ENCODE data around the gene GAREM2.

The GAREM2 gene

DNA sequence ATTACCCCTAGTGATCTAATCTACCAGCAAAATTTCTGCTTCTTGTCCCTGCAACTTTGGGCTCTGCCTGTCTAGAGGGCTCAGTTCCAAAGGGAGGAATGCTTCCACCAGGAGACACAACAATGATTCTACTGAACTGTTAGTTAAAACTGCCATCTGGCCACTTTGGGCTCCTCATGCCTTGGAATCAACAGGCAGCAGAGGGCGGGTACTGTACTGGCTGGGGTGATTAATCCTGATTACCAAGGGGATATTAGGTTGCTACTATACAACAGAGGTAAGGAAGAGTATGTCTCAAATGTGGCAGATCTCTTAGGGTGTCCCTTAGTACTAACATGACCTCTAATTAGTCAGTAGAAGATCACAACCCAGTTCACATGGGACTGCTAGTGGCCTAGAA, 50.1 kb downstream of the GAREM2 start:
- H3K4me3 ChIP-seq (ENCODE audit: low read depth, low read length): no peak overlapping the region
- H3K36me3 ChIP-seq: peaks cover 84% of the 10 kb centered on the region
- H3K4me1 ChIP-seq: no peaks in the 10 kb centered on the region
- TF ChIP-seq, protein P1, sequence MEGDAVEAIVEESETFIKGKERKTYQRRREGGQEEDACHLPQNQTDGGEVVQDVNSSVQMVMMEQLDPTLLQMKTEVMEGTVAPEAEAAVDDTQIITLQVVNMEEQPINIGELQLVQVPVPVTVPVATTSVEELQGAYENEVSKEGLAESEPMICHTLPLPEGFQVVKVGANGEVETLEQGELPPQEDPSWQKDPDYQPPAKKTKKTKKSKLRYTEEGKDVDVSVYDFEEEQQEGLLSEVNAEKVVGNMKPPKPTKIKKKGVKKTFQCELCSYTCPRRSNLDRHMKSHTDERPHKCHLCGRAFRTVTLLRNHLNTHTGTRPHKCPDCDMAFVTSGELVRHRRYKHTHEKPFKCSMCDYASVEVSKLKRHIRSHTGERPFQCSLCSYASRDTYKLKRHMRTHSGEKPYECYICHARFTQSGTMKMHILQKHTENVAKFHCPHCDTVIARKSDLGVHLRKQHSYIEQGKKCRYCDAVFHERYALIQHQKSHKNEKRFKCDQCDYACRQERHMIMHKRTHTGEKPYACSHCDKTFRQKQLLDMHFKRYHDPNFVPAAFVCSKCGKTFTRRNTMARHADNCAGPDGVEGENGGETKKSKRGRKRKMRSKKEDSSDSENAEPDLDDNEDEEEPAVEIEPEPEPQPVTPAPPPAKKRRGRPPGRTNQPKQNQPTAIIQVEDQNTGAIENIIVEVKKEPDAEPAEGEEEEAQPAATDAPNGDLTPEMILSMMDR (IDR thresholded peaks at IDR 0.05; ENCODE audit: low read depth, low read length): no peak
- H3K27me3 ChIP-seq: no peaks in the 10 kb centered on the region
- no peak for DNase-seq
- no peaks in the 10 kb centered on the region for H3K9me3 ChIP-seq

DNA sequence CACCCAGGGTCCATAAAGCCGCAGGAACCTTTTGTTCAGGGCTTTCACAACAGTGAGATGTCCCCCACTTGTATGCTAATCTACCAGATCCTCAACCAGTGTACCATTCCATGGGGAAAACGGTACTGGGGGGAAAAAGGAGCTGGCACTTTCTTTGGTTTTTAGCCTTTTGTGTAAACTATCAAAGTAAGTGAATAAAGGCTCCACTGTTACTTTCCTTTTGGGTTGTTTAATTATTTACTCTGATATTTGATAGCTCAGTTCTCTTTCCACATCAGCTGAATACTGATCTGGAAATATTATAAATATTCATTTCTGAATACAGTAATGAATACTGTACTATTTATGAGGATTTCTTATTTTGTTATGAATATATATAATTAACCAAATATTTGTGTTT, 51.2 kb downstream of the GAREM2 start:
- Histone ChIP-seq H3K9me3 (no peaks in the 10 kb centered on the region), H3K4me3 (ENCODE audit: low read depth, low read length) (no peak overlapping the region), H3K36me3 (peaks cover 89% of the 10 kb centered on the region), H3K4me1 (no peaks in the 10 kb centered on the region), H3K27me3 (no peaks in the 10 kb centered on the region)
- DNase-seq: no peak
- TF ChIP-seq, protein P1 (IDR thresholded peaks at IDR 0.05; ENCODE audit: low read depth, low read length): no peak

DNA sequence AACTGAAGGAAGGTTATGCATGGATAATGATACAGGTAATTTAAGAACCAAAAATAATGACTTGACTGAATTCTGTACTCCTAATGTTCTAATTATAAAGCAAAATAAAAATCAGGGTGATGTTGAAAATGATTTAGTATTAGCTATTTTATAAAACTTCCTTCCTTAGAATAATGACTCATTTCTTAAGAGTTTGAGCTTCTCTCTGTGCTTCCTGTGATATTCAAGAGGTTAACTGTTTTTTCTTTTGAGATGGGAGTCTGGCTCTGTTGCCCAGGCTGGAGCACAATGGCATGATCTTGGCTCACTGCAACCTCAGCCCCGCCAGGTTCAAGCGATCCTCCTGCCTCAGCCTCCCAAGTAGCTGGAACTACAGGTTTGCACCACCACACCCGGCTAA, 56.7 kb downstream of the GAREM2 start:
- Histone ChIP-seq H3K36me3 (peaks cover 97% of the 10 kb centered on the region), H3K9me3 (no peaks in the 10 kb centered on the region), H3K4me1 (no peaks in the 10 kb centered on the region), H3K27me3 (no peaks in the 10 kb centered on the region), H3K4me3 (ENCODE audit: low read depth, low read length) (no peak overlapping the region)
- TF ChIP-seq, protein P1 (IDR thresholded peaks at IDR 0.05; ENCODE audit: low read depth, low read length): no peak
- DNase-seq: no peak

DNA sequence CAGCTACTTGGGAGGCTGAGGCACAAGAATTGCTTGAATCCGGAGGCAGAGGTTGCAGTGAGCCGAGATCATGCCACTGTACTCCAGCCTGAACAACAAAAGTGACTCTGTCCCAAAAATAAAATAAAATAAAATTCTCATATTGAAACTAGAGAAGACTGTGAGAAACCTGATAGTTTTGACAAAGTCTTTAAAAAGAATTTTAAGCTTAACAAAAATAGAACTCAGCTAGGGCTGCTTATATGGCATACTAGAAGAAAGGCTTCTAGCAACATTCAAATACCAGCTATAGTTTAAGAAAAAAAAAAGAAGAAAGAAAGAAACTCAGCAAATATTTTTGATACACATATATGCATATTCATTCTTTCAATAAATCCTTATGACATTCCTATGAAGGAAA, 57.9 kb downstream of the GAREM2 start:
- no peak for DNase-seq
- no peaks in the 10 kb centered on the region for H3K27me3 ChIP-seq
- TF ChIP-seq, protein P1 (IDR thresholded peaks at IDR 0.05; ENCODE audit: low read depth, low read length): no peak
- no peak overlapping the region for H3K4me3 ChIP-seq (ENCODE audit: low read depth, low read length)
- no peaks in the 10 kb centered on the region for H3K9me3 ChIP-seq
- peaks cover 98% of the 10 kb centered on the region for H3K36me3 ChIP-seq
- H3K4me1 ChIP-seq: no peaks in the 10 kb centered on the region

DNA sequence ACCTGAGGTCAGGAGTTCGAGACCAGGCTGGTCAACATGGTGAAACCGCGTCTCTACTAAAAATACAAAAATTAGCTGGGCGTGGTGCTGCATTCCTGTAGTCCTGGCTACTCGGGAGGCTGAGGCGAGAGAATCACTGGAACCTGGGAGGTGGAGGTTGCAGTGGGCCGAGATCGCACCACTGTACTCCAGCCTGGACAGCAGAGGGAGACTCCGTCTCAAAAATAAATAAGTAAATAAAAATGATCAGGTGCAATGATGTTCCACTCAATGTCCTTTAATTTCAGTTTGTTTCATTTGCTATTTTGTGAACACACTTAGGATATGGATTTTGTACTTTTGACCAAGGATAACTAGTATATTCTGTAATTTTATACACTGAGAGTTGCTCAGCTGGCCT, 62.2 kb downstream of the GAREM2 start:
- TF ChIP-seq, protein P1 (IDR thresholded peaks at IDR 0.05; ENCODE audit: low read depth, low read length): peak; percentile 36
- Histone ChIP-seq H3K9me3 (no peaks in the 10 kb centered on the region), H3K27me3 (no peaks in the 10 kb centered on the region), H3K36me3 (peaks cover 79% of the 10 kb centered on the region), H3K4me3 (ENCODE audit: low read depth, low read length) (no peak overlapping the region), H3K4me1 (no peaks in the 10 kb centered on the region)
- DNase-seq: no peak

DNA sequence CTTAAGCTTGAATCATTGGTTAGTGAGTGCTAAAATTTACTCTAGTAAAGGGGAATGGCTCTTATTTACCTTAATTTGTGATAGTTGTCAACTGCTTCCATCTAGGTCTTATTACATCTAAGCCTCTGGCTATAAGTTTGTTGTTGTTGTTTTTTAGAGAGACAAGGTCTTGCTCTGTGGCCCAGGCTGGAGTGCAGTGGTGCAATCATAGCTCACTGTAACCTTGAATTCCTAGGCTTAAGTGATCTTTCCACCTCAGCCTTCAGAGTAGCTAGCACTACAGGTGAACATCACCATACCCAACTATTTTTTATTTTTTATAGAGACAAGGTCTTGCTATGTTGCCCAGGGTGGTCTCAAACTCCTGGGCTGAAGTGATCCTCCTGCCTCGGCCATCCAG, 65.0 kb downstream of the GAREM2 start:
- peaks cover 52% of the 10 kb centered on the region for H3K36me3 ChIP-seq

More for the DNA sequence above, 65.0 kb downstream of the GAREM2 start:
- Histone ChIP-seq H3K4me1 (no peaks in the 10 kb centered on the region), H3K27me3 (no peaks in the 10 kb centered on the region), H3K4me3 (ENCODE audit: low read depth, low read length) (no peak overlapping the region), H3K9me3 (no peaks in the 10 kb centered on the region)
- TF ChIP-seq, protein P1 (IDR thresholded peaks at IDR 0.05; ENCODE audit: low read depth, low read length): no peak
- no peak for DNase-seq
